Activated CD8-positive, alpha-beta memory T cell treated with anti-CD3 and anti-CD28 coated beads, Interleukin-2, amount 50 U/mL, for 48 hours (primary cell): ENCODE measurements around the gene SYNPR.

Source experiments
- DNase-seq: peaks from one replicate; pipeline ENCODE4 v3.0.0-alpha.2; 2020

SYNPR gene

DNA sequence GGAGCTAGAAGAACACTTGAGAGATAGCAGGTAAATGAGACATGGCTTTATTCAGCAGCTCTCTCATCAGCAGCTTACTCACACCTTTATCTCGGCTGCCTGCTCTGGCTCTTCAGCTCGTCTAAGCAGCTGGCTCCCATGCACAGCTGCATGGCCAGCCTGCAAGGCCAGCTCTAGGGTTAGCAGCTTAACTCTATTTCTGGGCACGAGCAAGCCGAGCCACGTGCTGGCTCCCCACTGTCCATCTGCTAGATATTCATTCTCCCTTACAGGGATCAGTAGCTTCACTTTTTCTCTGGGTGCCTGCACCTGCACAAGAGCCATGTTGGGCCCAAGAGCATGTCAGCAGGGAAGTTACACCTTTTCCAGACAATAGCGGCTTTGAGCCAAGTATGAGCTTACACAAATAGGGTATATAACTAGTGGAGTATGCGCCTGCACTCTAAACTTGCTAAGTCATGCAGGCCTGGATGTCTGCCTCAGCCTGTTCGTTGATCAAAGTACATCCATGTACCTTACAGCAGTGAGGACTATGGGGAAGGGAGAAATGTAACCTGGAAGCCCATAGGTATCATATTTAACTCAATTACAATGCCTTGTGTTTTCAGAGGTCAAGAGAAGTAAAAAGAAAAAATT is 199.5 kb downstream of the SYNPR start:
- DNase-seq, result no peak

- DNase-seq, result no peak
Measured at GRCh38 chr3:63478990-63479660, 201.0 kb downstream of the SYNPR start.

GRCh38 chr3:63479661-63480035 is 201.5 kb downstream of the SYNPR start:
- DNase-seq, result no peak

DNA sequence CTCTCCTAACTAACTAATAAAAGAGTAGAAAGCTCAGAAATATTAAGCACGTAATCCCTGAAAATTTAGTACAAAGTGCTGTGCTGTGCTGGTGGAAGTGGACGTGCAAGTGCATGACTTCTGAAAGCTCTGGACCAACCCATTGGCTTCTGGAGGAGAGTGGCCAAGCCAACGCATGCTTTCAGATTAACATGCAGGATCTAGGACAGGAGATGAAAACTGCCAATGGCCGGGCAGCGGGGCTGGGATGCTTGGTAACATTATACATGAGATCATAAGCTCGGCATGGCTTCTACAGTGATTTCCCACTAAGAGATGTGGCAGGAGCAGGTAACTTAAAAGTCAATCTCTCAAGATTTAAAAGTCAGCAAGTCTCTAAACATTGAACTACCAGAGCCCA is 203.5 kb downstream of the SYNPR start:
- DNase-seq, result no peak

GRCh38 chr3:63482341-63482740 is 204.2 kb downstream of the SYNPR start:
- no peak for DNase-seq

- no peak for DNase-seq
Measured at GRCh38 chr3:63492464-63492863, 214.4 kb downstream of the SYNPR start.

- no peak for DNase-seq
Measured at GRCh38 chr3:63493101-63493500, 215.0 kb downstream of the SYNPR start.

DNA sequence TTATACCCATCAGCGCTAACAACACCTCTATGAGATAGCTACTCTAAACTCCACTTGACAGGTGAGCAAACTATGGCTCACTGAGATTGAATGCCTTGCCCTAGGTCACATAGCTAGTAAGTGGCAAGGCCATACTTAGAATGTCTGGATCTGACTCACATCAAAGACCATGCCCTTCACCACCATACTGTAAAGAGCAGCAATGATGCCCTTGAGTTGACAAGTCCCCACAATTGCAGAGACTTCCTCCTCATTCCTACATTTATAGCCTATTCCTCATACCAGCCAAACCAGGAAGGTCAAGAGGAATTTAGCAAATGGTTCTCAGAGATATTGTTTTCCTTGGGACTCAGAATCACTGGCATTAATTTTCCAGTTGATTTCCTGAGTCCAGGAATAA is 216.5 kb downstream of the SYNPR start:
- DNase-seq, result no peak

GRCh38 chr3:63497641-63498040 is 219.5 kb downstream of the SYNPR start:
- DNase-seq, result no peak

- no peak for DNase-seq
Measured at GRCh38 chr3:63500196-63500595, 222.1 kb downstream of the SYNPR start.

DNA sequence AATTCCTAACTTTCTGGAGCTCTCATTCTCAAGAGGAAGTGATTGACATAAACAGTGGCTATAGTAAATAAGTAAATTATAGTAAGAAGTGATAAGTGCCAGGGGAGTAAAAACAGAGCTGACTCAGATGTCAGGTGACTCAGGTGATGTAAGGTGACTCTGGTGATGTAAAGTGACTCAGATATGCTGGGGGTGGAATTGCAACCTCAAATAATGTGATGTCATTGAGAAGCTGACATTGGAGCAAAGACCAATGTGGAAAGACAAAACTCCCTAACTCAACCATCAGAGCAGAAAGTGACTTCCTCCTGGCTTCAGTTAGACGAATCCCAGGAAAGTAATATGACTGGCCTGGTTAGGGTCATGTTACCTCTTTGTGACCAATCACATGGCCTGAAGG is 230.2 kb downstream of the SYNPR start:
- no peak for DNase-seq

- DNase-seq, result no peak
Measured at GRCh38 chr3:63508771-63509170, 230.7 kb downstream of the SYNPR start.

GRCh38 chr3:63513791-63514190 is 235.7 kb downstream of the SYNPR start:
- no peak for DNase-seq

GRCh38 chr3:63514678-63515077 is 236.6 kb downstream of the SYNPR start:
- DNase-seq, result no peak

GRCh38 chr3:63519426-63519825 is 241.3 kb downstream of the SYNPR start:
- DNase-seq, result no peak

DNA sequence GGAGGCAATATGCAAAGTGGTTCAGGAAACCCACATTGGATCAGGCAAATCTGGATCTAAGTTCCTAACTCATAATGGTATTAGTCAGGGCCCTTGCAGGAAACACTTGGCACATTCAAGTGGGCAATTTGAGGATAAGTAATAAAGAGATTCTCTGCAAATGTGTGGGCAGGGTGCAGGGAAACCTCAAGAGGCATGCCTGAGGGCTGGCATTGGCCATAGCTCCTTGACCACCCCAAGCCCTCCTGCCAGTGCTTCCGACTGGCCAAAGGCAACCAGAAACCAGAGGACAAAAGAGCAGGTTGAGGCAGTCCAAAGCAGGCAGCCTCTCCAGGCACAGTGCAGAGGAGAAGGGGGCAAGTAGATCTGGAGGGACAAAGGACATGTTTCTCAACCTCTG is 243.5 kb downstream of the SYNPR start:
- DNase-seq, result no peak

DNA sequence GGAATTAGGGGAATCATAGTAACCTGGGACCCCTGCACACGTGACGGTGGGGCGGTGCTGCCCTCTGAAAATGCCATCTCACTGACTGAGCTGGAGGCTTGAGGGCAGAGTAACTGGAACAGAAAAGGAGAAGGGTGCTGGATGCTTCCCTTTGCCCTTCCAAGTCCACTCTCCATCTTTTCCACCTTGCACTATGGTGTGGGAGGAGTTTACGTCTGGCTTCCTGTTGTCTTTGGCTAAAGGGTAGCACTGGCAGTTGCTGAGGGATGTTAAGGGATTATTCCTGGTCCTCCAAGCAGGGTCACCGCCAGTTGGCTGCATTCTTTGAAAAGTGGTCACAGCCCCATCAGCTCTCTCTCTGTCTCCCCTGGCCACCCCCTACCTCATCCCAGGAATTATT is 245.0 kb downstream of the SYNPR start:
- DNase-seq, result no peak

DNA sequence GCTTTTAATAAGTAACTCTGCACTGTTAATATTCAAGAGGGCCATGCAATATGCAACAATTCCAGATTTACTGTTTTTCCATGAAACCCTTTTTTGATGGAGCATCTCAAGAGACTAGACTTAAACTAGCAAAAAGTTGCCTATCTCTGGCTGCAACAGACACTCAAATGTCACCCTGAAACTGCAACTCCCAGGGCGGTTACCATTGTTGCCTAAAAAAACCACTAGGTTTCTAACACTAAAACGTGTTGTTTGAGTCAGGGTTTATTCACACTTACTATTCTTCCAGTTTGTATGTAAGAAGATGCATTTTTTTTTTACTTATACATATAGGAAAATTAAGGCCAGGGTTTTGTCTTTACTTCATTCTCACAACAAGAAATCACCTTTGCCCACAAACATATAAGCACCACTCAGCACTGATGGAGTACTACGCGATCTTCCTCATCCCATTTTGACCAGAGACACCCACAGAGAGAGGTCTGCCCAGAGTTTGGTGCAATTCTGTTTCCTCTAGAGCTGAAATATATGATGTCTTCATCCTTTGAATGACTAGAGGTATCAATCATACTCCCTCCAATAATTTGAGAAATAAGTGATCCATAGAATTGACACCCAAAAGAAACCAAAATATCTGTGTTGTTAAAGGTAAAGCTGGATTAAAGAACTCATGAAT is 250.4 kb downstream of the SYNPR start:
- DNase-seq, result no peak

GRCh38 chr3:63532521-63532920 is 254.4 kb downstream of the SYNPR start:
- DNase-seq, result no peak

GRCh38 chr3:63538919-63539318 is 260.8 kb downstream of the SYNPR start:
- DNase-seq, result no peak

DNA sequence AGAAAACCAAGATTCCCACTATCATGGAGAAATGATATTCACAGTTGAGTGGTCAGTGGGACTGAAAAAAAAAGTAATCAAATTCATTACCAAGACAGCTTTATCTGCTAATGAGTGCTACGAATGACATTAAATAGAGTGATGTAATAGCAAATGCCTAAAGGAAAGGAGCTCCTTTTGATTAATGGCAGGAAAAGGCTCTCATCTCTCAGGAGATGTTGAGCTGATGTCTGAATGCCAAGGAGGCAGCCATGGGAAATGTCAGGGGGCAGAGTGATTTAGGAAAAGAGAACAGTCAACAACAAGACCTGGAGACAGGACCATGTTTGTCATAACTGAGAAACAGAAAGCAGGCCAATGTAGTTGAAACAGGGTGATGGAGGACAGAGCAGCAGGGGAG is 277.7 kb downstream of the SYNPR start:
- DNase-seq, result no peak

- no peak for DNase-seq
Measured at GRCh38 chr3:63556401-63556800, 278.3 kb downstream of the SYNPR start.

DNA sequence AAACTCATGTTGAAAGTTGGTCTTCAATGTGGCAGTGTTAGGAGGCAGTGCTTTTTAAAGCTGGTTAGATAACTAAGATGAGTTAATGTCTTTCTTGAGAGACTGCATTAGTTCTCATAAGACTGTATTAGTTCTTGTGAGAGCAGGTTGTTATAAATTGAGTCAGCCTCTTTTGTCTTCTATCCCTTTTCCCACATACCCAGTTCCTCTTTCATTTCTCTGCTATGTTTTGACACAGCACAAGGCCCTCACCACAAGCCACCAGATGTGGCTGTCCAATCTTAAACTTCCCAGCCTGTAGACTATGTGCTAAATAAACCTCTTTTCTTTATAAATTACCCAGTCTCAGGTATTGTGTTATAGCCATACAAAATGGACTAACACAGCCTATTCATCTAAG is 279.8 kb downstream of the SYNPR start:
- DNase-seq, result no peak

DNA sequence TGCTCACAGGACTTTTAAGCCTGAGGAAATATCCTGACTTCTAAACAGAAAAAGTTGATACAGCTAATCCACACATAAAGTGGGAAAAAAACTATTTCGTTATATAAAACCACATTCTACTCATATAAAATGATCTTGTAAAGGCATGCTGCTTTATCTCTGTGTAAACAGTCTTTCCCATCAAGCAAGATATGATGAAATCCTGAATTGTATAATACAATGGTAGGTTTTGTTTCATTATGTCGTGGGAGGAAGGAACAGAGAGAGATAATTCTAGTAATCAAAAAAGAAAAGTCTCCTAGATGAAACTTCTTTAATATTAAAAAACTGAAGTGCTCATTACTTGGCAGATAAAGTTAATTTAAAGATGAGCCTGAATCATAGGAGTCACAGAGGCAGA is 281.8 kb downstream of the SYNPR start:
- DNase-seq, result no peak

- no peak for DNase-seq
Measured at GRCh38 chr3:63561879-63562278, 283.8 kb downstream of the SYNPR start.
